ENCODE measurements around the gene HDAC4. TPM values are rescaled to one million over a fixed set of nuclear protein-coding genes. Genes with fewer than 3 reads are reported as not detected.

HDAC4 gene
- total and polyA plus RNA-seq, 2 of the 4 experiments (the other 2 are of a cell fraction): 4.1 to 7.2 TPM

DNA sequence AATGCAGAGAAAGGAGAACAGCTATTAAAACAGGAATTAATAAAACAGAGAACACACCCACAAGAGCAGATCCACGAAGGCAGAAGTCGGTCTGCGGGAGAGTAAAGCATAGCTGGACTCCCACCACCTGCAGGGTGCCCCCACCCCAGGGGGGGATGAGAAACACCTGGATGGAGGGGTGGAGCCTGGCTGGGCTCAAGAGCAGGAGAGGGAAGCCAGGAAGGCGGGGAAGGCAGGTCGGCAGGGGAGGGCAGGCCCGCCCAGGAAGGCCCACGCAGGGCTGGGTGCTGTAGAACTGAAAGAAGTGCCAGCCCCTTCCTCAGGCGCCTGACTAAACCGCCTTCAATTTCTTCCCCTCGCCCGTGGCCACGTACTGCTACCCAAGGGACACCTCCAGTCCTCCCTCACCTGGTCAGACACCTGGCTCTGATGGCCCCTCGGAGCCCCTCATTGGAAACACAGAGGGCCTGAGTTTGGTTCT is 175.4 kb downstream of the HDAC4 start:
- ChIA-PET POLR2A (ENCODE audit: unreplicated experiment) (no interaction called here), CTCF (no interaction called here)
- H2AK5ac ChIP-seq (ENCODE audit: low read depth, low read length): peak overlapping the region; percentile 91
- in situ Hi-C loops (cut with MboI; ENCODE audit: low sequenced_read_pairs) (no loop called here), dilution Hi-C loops (cut with HindIII; ENCODE audit: low sequenced_read_pairs, unreplicated experiment) (no loop called here), intact Hi-C loops (cut with micrococcal nuclease) (loop anchor here (5.0 to 10.0 kb wide), 2 partner anchors 62 to 169 kb away; no protein-coding TSS in a partner anchor)
- no peaks in the 10 kb centered on the region for H3K27me3 ChIP-seq (ENCODE audit: control insufficient read depth, insufficient read depth, low read length)
- peak overlapping the region; percentile 52 to 96; a peak in 3 of 4 replicates for H4K8ac ChIP-seq (ENCODE audit: low read depth in 2 of 2, low read length in 2 of 2)
- H3K23ac ChIP-seq (ENCODE audit: low read depth, low read length): peak overlapping the region; percentile 37; the same call in 1 of the 2 replicates
- peak overlapping the region; percentile 68 for H2AFZ ChIP-seq (replicated peaks; ENCODE audit: low read length, poor library complexity)
- peaks cover 54% of the 10 kb centered on the region for H3K4me1 ChIP-seq (ENCODE audit: control insufficient read depth, insufficient read depth, low read length)
- H3K4me3 ChIP-seq (ENCODE audit: insufficient read depth, low read depth, low read length): no peak overlapping the region
- H3K27ac ChIP-seq (ENCODE audit: insufficient read depth, low read length): peak overlapping the region; percentile 89
- TF ChIP-seq BHLHE40 (IDR thresholded peaks at IDR 0.05; ENCODE audit: low read depth, low read length): no peak
- TF ChIP-seq RFX5 (IDR thresholded peaks at IDR 0.05; ENCODE audit: low read depth, low read length): no peak
- TF ChIP-seq, protein P1, sequence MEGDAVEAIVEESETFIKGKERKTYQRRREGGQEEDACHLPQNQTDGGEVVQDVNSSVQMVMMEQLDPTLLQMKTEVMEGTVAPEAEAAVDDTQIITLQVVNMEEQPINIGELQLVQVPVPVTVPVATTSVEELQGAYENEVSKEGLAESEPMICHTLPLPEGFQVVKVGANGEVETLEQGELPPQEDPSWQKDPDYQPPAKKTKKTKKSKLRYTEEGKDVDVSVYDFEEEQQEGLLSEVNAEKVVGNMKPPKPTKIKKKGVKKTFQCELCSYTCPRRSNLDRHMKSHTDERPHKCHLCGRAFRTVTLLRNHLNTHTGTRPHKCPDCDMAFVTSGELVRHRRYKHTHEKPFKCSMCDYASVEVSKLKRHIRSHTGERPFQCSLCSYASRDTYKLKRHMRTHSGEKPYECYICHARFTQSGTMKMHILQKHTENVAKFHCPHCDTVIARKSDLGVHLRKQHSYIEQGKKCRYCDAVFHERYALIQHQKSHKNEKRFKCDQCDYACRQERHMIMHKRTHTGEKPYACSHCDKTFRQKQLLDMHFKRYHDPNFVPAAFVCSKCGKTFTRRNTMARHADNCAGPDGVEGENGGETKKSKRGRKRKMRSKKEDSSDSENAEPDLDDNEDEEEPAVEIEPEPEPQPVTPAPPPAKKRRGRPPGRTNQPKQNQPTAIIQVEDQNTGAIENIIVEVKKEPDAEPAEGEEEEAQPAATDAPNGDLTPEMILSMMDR (conservative IDR thresholded peaks at IDR 0.05; ENCODE audit: low read depth, low read length): no peak
- TF ChIP-seq RCOR1 (IDR thresholded peaks at IDR 0.05; ENCODE audit: insufficient replicate concordance, low read length): no peak
- no peak for TF ChIP-seq USF2 (IDR thresholded peaks at IDR 0.05; ENCODE audit: low read depth, low read length)
- TF ChIP-seq MXI1 (IDR thresholded peaks at IDR 0.05; ENCODE audit: borderline replicate concordance, low read depth, low read length): no peak
- no peak for TF ChIP-seq RAD21 (IDR thresholded peaks at IDR 0.05; ENCODE audit: low read length)
- no peak for TF ChIP-seq FOS (IDR thresholded peaks at IDR 0.05; ENCODE audit: low read depth, low read length)
- TF ChIP-seq MAZ (IDR thresholded peaks at IDR 0.05; ENCODE audit: borderline replicate concordance, low read depth, low read length): no peak
- no peak for TF ChIP-seq ELK1 (IDR thresholded peaks at IDR 0.05; ENCODE audit: borderline replicate concordance, low read depth, low read length)
- TF ChIP-seq NFE2L2 (IDR thresholded peaks at IDR 0.05; ENCODE audit: low read depth, low read length): no peak
- TF ChIP-seq CEBPB (IDR thresholded peaks at IDR 0.05; ENCODE audit: low read depth, low read length): no peak
- no peak for TF ChIP-seq CHD1 (IDR thresholded peaks at IDR 0.05; ENCODE audit: low read depth, low read length)
- TF ChIP-seq MAFK (IDR thresholded peaks at IDR 0.05; ENCODE audit: low read depth, low read length): no peak
- H3K14ac ChIP-seq (replicated peaks; ENCODE audit: low read depth, low read length): peak overlapping the region; percentile 21
- no peaks in the 10 kb centered on the region for H3K9me3 ChIP-seq (ENCODE audit: control insufficient read depth, insufficient read depth, low read length)
- peaks cover 13% of the 10 kb centered on the region for H4K20me1 ChIP-seq (ENCODE audit: insufficient read depth, low read length)
- DNase-seq (no peak), ATAC-seq (ENCODE audit: low read depth) (no peak)
- WGBS, 2 experiments (ENCODE audit: extremely low coverage in 2 of 2, insufficient read length in 1 of 2): 100% methylated on average over 4 of the region's 13 CpGs; no CpG with 5 or more reads in 1 of the 2 experiments
- peaks cover 35% of the 10 kb centered on the region for H3K9me1 ChIP-seq (ENCODE audit: insufficient read depth, low read length)
- peak overlapping the region; percentile 38; the same call in 1 of the 2 replicates for H3K4me2 ChIP-seq (ENCODE audit: low read depth, low read length)
- H3K36me3 ChIP-seq (ENCODE audit: control insufficient read depth, insufficient read depth, low read length): no peaks in the 10 kb centered on the region
- H3K79me1 ChIP-seq (ENCODE audit: low read depth in 1 of 2, low read length in 2 of 2): peaks cover 36 to 74% of the 10 kb centered on the region in 2 experiments
- peak overlapping the region; percentile 52 for H3K18ac ChIP-seq (ENCODE audit: low read depth, low read length)
- H3K56ac ChIP-seq (ENCODE audit: extremely low read depth, insufficient read depth, low read length): peak overlapping the region; percentile 66; the same call in 1 of the 2 replicates
- H4K5ac ChIP-seq (ENCODE audit: low read depth, low read length): peak overlapping the region; percentile 58
- H3K9ac ChIP-seq (ENCODE audit: low read depth, low read length): peak overlapping the region; percentile 22
- H3K4ac ChIP-seq (ENCODE audit: low read depth, low read length): peak overlapping the region; percentile 73
- peak overlapping the region; percentile 65; the same call in 2 of the 3 replicates for H2BK15ac ChIP-seq (ENCODE audit: low read depth, low read length)
- H2AK9ac ChIP-seq (replicated peaks; ENCODE audit: low read depth, low read length, poor library complexity): peak overlapping the region; percentile 59
- H2BK120ac ChIP-seq (ENCODE audit: low read depth, low read length): peak overlapping the region; percentile 92
- peak overlapping the region; percentile 51 for H2BK5ac ChIP-seq (ENCODE audit: low read depth, low read length, poor library complexity, severe bottlenecking)
- no TSS peak for BruUV-seq (replicated peaks)
- peak overlapping the region; percentile 90 for H4K91ac ChIP-seq (ENCODE audit: insufficient read depth, low read depth, low read length)
- H2BK20ac ChIP-seq (ENCODE audit: low read depth, low read length): peak overlapping the region; percentile 30

All from IMR-90 (cell line).